Bronchial epithelial cell (primary cell): Measurements from ENCODE around the gene TOR2A. TPM values are rescaled to one million over a fixed set of nuclear protein-coding genes. Genes with fewer than 3 reads are reported as not detected.

Experiments used
- DNase-seq: peaks from one replicate; pipeline ENCODE4 v3.0.0-alpha.2; 2010; ENCODE audit warnings: low read depth
- FAIRE-seq: peaks from 2 replicates; lab custom pipeline; 2011; peaks lifted over from hg19 to GRCh38; lab: Jason Lieb, UNC
- H3K27me3 ChIP-seq: 2 replicates; pipeline ENCODE4 v1.5.1; 2011; ENCODE audit warnings: low read length; ENCODE audit not compliant: control insufficient read depth, insufficient read depth
- H3K36me3 ChIP-seq: 2 replicates; pipeline ENCODE4 v1.5.1; 2011; ENCODE audit warnings: low read length; ENCODE audit not compliant: control insufficient read depth, insufficient read depth
- H3K4me3 ChIP-seq: 2 replicates; pipeline ENCODE4 v1.5.1; 2011; ENCODE audit warnings: mild to moderate bottlenecking, low read depth, low read length, control low read depth
- CTCF ChIP-seq: IDR thresholded peaks from 2 replicates; pipeline ENCODE4 v1.5.1; 2011; ENCODE audit warnings: mild to moderate bottlenecking, moderate library complexity, low read length, control low read depth, inconsistent platforms; ENCODE audit not compliant: insufficient read depth, severe bottlenecking
- total RNA-seq: library from RNA; depleted of rRNA; stranded (reverse); fragments of >200 nt; gene quantifications from 2 replicates; pipeline ENCODE4 v1.2.1, GENCODE V29; 2014

The TOR2A gene
- total RNA-seq, 1 donor from 2014 or later = 1.8 TPM

- TF ChIP-seq CTCF = no peak
- FAIRE-seq = no peak
- H3K36me3 ChIP-seq = no peaks in the 10 kb centered on the region
- DNase-seq = no peak
- H3K27me3 ChIP-seq = no peaks in the 10 kb centered on the region
- no peak overlapping the region for H3K4me3 ChIP-seq
Observed at GRCh38 chr9:127722055-127722745, 12.9 kb downstream of the TOR2A start.

- DNase-seq (peak; percentile 52), FAIRE-seq (no peak)
- no peak for TF ChIP-seq CTCF
- Histone ChIP-seq H3K4me3 (no peak overlapping the region), H3K27me3 (no peaks in the 10 kb centered on the region), H3K36me3 (no peaks in the 10 kb centered on the region)
Observed at GRCh38 chr9:127721391-127721821, 13.7 kb downstream of the TOR2A start.

DNA sequence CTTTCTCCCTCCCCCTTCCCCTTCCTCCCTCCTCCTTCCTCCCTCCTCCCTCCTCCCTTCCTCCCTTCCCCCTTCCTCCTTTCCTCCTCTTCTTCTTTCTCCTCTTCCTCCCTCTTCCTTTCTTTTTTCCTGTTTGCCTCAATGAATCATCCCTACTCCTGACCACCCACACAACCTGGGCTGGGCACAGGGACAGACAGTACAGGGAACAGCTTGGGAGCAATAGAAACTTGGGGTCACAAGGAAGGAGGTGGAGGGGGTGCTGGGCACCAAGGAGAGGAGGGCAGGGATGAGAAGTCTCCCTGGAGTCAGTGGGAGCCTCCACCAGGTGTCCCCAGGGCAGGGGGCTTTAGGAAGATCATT lies 14.2 kb downstream of the TOR2A start:
- no peaks in the 10 kb centered on the region for H3K36me3 ChIP-seq
- TF ChIP-seq CTCF = no peak
- no peak for FAIRE-seq

DNA sequence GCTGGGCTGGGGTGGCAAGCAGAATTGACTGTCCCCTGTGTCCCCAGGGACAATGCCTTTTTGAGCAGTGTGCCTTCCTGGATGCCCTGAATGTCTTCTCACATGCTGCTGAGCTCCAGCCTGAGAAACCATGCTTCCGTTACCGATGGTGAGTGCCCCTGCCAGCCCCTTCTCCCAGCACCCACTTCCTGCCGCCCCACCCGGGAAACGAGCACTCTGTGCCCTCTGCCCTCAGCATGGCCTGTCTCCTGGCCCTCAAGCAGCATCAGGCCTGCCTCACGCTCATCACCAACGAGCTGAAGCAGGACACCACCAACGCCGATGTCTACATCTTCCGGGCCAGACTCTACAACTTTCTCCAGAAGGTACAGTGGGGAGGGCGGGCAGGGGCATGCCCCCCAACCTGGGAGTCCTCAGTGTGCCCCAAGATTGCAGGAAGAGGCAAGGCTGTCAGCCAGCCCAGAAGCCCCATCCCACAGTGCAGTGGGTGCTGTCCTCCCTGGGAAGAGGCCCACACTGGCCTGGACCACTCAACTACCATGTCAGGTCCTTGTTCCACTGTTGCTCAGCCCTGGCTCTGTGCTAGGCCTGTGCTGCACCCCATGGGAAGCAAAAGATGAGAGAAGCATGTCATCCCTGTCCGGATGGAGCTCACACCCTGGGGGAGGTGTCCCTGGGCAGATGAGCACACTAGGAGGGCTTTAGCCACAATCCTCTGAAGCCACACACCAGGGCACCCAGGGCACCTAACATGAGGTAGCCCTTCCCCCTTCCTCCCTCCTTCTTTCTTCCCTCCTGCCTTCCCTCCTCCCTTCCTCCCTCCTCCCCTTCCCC lies 14.8 kb downstream of the TOR2A start:
- DNase-seq (no peak), FAIRE-seq (peak; percentile 50)
- no peaks in the 10 kb centered on the region for H3K27me3 ChIP-seq
- no peak overlapping the region for H3K4me3 ChIP-seq
- TF ChIP-seq CTCF = no peak
- H3K36me3 ChIP-seq = no peaks in the 10 kb centered on the region

More for the DNA sequence above, 14.2 kb downstream of the TOR2A start:
- Histone ChIP-seq H3K27me3 (no peaks in the 10 kb centered on the region), H3K4me3 (no peak overlapping the region)
- DNase-seq = peak; percentile 19

DNA sequence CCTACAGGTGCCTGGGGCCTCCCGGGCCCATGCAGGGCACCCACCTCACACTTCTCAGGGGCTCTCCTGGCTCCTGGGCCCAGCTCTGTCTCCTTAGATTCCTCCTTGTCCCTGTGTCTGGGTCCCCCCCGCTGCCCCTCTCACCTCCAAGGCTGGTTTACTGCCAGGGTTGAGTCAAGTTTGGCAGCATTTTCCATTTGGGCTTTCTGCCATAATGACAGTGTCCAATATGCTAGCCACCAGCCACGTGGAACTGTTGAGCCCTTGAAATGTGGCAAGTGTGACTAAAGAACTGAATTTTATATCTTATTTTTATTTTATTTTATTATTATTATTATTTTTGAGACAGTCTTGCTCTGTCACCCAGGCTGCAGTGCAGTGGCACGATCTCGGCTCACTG lies 17.3 kb downstream of the TOR2A start:
- Histone ChIP-seq H3K4me3 (no peak overlapping the region), H3K27me3 (no peaks in the 10 kb centered on the region), H3K36me3 (no peaks in the 10 kb centered on the region)
- FAIRE-seq (no peak), DNase-seq (no peak)
- no peak for TF ChIP-seq CTCF
